ENCODE measurements around the gene PNPT1. TPM values are rescaled to one million over a fixed set of nuclear protein-coding genes. Genes with fewer than 3 reads are reported as not detected.

PNPT1 gene
- total and polyA plus RNA-seq, 2 of the 13 experiments (the other 11 are each of a cell fraction or from before 2014, with no cell fraction given): 23.4 to 61.0 TPM

DNA sequence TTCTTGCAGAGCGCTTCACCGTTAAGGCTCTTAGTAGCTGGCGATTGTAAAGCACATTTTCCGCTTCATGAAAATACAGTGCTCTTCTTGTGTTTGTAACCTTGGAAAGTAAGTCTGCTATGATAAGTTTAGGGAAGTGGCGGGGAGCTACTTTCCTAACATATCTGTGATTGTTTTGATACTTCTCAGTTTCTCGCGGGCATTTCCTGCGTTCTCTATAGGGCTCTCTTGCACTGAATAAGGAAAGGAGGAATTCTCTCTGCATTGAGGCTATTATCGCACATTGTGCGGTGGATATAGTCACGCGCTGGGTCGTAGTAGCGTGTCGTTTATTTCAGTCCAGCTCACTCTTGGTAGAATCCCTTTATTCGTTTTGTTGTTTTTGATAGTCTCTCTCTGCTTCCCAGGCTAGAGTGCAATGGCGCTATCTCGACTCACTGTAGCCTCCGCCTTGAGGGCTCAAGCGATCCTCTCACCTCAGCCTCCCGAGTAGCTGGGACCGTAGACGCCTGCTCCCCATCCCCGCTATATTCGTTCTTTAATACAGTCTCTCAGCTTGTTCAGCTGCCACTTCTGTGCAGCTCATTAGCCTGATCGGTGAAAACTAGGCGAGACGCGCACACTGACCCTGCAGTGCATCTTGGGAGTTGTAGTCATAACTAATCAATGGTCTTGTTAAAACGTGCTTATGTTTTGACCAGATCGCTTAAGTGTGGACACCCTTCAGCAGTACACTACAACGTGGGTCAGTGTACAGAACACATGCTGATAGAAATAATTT lies 75.2 kb downstream of the PNPT1 start (continued):
- TF ChIP-seq, protein P1, sequence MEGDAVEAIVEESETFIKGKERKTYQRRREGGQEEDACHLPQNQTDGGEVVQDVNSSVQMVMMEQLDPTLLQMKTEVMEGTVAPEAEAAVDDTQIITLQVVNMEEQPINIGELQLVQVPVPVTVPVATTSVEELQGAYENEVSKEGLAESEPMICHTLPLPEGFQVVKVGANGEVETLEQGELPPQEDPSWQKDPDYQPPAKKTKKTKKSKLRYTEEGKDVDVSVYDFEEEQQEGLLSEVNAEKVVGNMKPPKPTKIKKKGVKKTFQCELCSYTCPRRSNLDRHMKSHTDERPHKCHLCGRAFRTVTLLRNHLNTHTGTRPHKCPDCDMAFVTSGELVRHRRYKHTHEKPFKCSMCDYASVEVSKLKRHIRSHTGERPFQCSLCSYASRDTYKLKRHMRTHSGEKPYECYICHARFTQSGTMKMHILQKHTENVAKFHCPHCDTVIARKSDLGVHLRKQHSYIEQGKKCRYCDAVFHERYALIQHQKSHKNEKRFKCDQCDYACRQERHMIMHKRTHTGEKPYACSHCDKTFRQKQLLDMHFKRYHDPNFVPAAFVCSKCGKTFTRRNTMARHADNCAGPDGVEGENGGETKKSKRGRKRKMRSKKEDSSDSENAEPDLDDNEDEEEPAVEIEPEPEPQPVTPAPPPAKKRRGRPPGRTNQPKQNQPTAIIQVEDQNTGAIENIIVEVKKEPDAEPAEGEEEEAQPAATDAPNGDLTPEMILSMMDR (CRISPR knock-in tag; IDR thresholded peaks at IDR 0.05): 0 out of 2 replicates have a peak, but pooled peaks have one; percentile 10
- TF ChIP-seq, protein P2, sequence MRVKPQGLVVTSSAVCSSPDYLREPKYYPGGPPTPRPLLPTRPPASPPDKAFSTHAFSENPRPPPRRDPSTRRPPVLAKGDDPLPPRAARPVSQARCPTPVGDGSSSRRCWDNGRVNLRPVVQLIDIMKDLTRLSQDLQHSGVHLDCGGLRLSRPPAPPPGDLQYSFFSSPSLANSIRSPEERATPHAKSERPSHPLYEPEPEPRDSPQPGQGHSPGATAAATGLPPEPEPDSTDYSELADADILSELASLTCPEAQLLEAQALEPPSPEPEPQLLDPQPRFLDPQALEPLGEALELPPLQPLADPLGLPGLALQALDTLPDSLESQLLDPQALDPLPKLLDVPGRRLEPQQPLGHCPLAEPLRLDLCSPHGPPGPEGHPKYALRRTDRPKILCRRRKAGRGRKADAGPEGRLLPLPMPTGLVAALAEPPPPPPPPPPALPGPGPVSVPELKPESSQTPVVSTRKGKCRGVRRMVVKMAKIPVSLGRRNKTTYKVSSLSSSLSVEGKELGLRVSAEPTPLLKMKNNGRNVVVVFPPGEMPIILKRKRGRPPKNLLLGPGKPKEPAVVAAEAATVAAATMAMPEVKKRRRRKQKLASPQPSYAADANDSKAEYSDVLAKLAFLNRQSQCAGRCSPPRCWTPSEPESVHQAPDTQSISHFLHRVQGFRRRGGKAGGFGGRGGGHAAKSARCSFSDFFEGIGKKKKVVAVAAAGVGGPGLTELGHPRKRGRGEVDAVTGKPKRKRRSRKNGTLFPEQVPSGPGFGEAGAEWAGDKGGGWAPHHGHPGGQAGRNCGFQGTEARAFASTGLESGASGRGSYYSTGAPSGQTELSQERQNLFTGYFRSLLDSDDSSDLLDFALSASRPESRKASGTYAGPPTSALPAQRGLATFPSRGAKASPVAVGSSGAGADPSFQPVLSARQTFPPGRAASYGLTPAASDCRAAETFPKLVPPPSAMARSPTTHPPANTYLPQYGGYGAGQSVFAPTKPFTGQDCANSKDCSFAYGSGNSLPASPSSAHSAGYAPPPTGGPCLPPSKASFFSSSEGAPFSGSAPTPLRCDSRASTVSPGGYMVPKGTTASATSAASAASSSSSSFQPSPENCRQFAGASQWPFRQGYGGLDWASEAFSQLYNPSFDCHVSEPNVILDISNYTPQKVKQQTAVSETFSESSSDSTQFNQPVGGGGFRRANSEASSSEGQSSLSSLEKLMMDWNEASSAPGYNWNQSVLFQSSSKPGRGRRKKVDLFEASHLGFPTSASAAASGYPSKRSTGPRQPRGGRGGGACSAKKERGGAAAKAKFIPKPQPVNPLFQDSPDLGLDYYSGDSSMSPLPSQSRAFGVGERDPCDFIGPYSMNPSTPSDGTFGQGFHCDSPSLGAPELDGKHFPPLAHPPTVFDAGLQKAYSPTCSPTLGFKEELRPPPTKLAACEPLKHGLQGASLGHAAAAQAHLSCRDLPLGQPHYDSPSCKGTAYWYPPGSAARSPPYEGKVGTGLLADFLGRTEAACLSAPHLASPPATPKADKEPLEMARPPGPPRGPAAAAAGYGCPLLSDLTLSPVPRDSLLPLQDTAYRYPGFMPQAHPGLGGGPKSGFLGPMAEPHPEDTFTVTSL (CRISPR knock-in tag; IDR thresholded peaks at IDR 0.05; ENCODE audit: borderline replicate concordance): no peak
- TF ChIP-seq NAIF1 (CRISPR knock-in tag; IDR thresholded peaks at IDR 0.05; ENCODE audit: borderline replicate concordance): peak; percentile 25; the same call in 1 of the 2 replicates
- TF ChIP-seq TSC22D2 (CRISPR knock-in tag; IDR thresholded peaks at IDR 0.05; ENCODE audit: borderline replicate concordance): no peak
- TF ChIP-seq TAF1 (CRISPR knock-in tag; IDR thresholded peaks at IDR 0.05): peak; percentile 46
- no peak for TF ChIP-seq ZFP1 (CRISPR knock-in tag; IDR thresholded peaks at IDR 0.05)
- TF ChIP-seq ARNT (IDR thresholded peaks at IDR 0.05): no peak
- no peak for TF ChIP-seq NFKBIZ (CRISPR knock-in tag; IDR thresholded peaks at IDR 0.05)
- TF ChIP-seq SMAD9 (CRISPR knock-in tag; IDR thresholded peaks at IDR 0.05): no peak
- TF ChIP-seq MIER3 (CRISPR knock-in tag; IDR thresholded peaks at IDR 0.05; ENCODE audit: borderline replicate concordance): peak; percentile 41; the same call in 1 of the 2 replicates
- TF ChIP-seq, protein P3, sequence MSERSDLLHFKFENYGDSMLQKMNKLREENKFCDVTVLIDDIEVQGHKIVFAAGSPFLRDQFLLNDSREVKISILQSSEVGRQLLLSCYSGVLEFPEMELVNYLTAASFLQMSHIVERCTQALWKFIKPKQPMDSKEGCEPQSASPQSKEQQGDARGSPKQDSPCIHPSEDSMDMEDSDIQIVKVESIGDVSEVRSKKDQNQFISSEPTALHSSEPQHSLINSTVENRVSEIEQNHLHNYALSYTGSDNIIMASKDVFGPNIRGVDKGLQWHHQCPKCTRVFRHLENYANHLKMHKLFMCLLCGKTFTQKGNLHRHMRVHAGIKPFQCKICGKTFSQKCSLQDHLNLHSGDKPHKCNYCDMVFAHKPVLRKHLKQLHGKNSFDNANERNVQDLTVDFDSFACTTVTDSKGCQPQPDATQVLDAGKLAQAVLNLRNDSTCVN (CRISPR knock-in tag; IDR thresholded peaks at IDR 0.05; ENCODE audit: borderline replicate concordance): no peak
- no peak for TF ChIP-seq ZNF430 (CRISPR knock-in tag; IDR thresholded peaks at IDR 0.05)
- TF ChIP-seq ZNF460 (CRISPR knock-in tag; IDR thresholded peaks at IDR 0.05; ENCODE audit: borderline replicate concordance): no peak
- peak; percentile 60; the same call in 1 of the 2 replicates for TF ChIP-seq XBP1 (CRISPR knock-in tag; IDR thresholded peaks at IDR 0.05)
- TF ChIP-seq PHF8 (CRISPR knock-in tag; IDR thresholded peaks at IDR 0.05): no peak; the same call in 1 of the 2 replicates
- TF ChIP-seq ZNF746 (CRISPR knock-in tag; IDR thresholded peaks at IDR 0.05): no peak; the same call in 1 of the 2 replicates
- no peak for TF ChIP-seq ZSCAN31 (CRISPR knock-in tag; IDR thresholded peaks at IDR 0.05; ENCODE audit: low read depth)
- TF ChIP-seq PPARG (CRISPR knock-in tag; conservative IDR thresholded peaks at IDR 0.05): no peak
- no peak for TF ChIP-seq ZNF772 (CRISPR knock-in tag; IDR thresholded peaks at IDR 0.05)
- TF ChIP-seq, protein P4, sequence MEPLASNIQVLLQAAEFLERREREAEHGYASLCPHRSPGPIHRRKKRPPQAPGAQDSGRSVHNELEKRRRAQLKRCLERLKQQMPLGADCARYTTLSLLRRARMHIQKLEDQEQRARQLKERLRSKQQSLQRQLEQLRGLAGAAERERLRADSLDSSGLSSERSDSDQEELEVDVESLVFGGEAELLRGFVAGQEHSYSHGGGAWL (CRISPR knock-in tag; IDR thresholded peaks at IDR 0.05): no peak
- no peak for TF ChIP-seq ZFP36L2 (CRISPR knock-in tag; IDR thresholded peaks at IDR 0.05)
